Activated CD8-positive, alpha-beta memory T cell treated with anti-CD3 and anti-CD28 coated beads, Interleukin-2, amount 10 ng/mL, durations not matched to agents 7 days and 5 days (primary cell): Measurements from ENCODE around the gene TSPAN9. TPM values are rescaled to one million over a fixed set of nuclear protein-coding genes. Genes with fewer than 3 reads are reported as not detected.
A peak's percentile ranks its signal among the peaks of the same experiment; 100 is the strongest.

Experiments
- ATAC-seq: fragments of 150-1000 bp; cut with Tn5 transposase; one replicate; pipeline ENCODE4 v1.10.0; 2021; ENCODE audit warnings: moderate library complexity
- CTCF ChIA-PET: fragments of 350-600 bp; sonication (Branson Sonifier 250); formaldehyde crosslinking; loops from one replicate; lab custom pipeline; 2021; ENCODE audit warnings: antibody characterized with exemption; lab: Charles Lee
- DNase-seq: peaks from one replicate; pipeline ENCODE4 v3.0.0-alpha.2; 2020
- H3K27ac Mint-ChIP-seq: one replicate; pipeline ENCODE4 v1.8.0; 2021; ENCODE audit warnings: mild to moderate bottlenecking, mixed read lengths
- H3K27me3 Mint-ChIP-seq: one replicate; pipeline ENCODE4 v1.8.0; 2021; ENCODE audit warnings: mixed read lengths
- H3K36me3 Mint-ChIP-seq: one replicate; pipeline ENCODE4 v1.8.0; 2021; ENCODE audit warnings: mild to moderate bottlenecking, mixed read lengths
- H3K4me1 Mint-ChIP-seq: one replicate; pipeline ENCODE4 v1.8.0; 2021; ENCODE audit warnings: mixed read lengths
- H3K4me3 Mint-ChIP-seq: one replicate; pipeline ENCODE4 v1.8.0; 2021; ENCODE audit warnings: mild to moderate bottlenecking, moderate library complexity, mixed read lengths
- H3K9me3 Mint-ChIP-seq: one replicate; pipeline ENCODE4 v1.8.0; 2022; ENCODE audit warnings: low read depth, mixed read lengths
- total RNA-seq, 2 experiments: library from RNA; stranded (reverse); gene quantifications; one replicate each; pipeline ENCODE4 v1.2.3, GENCODE V29; 2021

TSPAN9 gene
- total RNA-seq, 2 experiments from 2014 or later = not detected

DNA sequence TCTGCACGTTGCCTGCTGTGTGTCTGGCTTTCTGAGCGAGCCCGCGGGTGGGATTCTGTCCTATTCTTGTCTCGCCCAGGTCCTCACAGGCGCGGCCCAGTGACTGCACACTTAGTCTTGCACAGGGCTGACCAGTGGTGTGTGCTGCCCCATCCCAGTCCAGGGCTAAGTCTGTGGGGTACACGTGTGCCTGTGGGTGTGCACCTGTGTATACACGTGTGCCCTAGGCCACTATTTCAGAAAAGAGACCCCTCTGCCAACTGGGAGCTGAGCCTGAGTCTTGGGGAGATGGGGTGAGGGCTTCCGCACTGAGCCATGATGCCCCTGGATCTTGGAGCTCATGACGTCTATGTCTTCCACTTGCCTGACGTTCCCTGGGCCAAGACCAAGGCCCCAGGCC, 228.3 kb downstream of the TSPAN9 start:
- no peak overlapping the region for H3K27ac Mint-ChIP-seq
- CTCF ChIA-PET = interaction anchor here (0.8 kb wide), 1 partner anchor 30 kb away, joined by 3 read pairs; no protein-coding TSS in a partner anchor
- H3K9me3 Mint-ChIP-seq = no peaks in the 10 kb centered on the region
- no peaks in the 10 kb centered on the region for H3K27me3 Mint-ChIP-seq
- no peak overlapping the region for H3K4me3 Mint-ChIP-seq
- no peaks in the 10 kb centered on the region for H3K36me3 Mint-ChIP-seq
- peaks cover 4% of the 10 kb centered on the region for H3K4me1 Mint-ChIP-seq
- DNase-seq (no peak), ATAC-seq (no peak)

DNA sequence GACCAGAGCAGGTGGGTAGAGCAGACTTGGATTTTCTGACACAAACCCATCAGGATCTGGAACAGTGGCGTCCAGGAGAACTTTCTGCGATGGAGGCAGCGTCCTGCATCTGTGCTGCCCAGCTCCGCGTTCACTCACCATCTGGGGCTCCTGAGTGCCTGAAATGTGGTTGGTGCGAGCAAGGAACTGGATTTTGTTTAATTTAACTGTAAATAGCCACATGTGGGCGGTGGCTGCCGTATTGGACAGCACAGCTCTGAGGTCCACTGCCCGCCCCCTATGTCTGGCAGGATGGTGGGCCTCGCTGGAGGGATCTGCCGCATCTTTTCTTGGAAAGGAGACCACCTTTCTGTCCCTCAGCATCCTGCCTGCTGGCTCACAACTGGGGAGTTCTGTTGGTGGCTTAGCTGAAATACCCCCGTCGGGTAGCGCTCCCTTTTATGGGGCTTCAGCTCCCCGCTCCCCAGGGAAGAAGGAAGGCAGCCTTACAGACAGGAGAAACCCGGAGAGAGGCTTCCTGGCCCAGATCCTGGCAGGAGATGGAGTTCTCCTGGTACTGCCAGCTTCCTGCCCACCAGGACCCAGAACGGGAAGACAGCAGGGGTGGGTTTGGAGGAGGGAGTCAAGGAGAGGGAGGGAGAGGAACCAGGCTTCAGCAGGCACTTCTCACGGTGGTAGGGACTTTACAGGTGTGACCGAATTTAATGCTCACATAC, 228.9 kb downstream of the TSPAN9 start:
- H3K27ac Mint-ChIP-seq = no peak overlapping the region
- no peaks in the 10 kb centered on the region for H3K36me3 Mint-ChIP-seq
- no peaks in the 10 kb centered on the region for H3K9me3 Mint-ChIP-seq
- H3K4me3 Mint-ChIP-seq = no peak overlapping the region
- CTCF ChIA-PET = interaction anchor here (0.8 kb wide), 1 partner anchor 31 kb away, joined by 3 read pairs; no protein-coding TSS in a partner anchor
- DNase-seq (no peak), ATAC-seq (no peak)
- H3K4me1 Mint-ChIP-seq = no peaks in the 10 kb centered on the region
- no peaks in the 10 kb centered on the region for H3K27me3 Mint-ChIP-seq

DNA sequence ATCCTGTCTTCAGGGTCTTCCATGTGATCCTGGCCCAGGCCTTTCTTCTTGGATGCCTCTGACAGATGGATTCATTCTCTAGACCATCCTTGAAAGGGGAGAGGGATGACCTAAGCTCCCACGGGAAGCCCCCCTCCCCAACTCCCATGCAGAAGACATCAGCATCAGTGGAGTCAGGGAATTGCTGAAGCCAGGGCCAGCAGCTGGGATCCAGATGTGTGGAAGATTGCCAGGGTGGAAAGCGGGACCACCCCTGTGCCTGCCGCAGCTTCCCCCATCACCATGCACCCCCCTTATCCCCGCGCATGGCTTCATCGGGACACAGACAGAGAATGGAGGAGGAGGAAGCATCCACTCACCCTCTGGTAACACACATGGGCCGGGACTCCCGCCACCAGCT, 230.2 kb downstream of the TSPAN9 start:
- Mint-ChIP-seq H3K4me3 (no peak overlapping the region), H3K36me3 (no peaks in the 10 kb centered on the region), H3K4me1 (no peaks in the 10 kb centered on the region), H3K27ac (no peak overlapping the region), H3K9me3 (no peaks in the 10 kb centered on the region), H3K27me3 (no peaks in the 10 kb centered on the region)
- no peak for ATAC-seq
- DNase-seq = no peak
- CTCF ChIA-PET = no interaction called here

GRCh38 chr12:3308063-3308462, 230.9 kb downstream of the TSPAN9 start:
- ATAC-seq (no peak), DNase-seq (no peak)
- Mint-ChIP-seq H3K4me1 (no peaks in the 10 kb centered on the region), H3K27ac (no peak overlapping the region), H3K4me3 (no peak overlapping the region), H3K9me3 (no peaks in the 10 kb centered on the region), H3K36me3 (no peaks in the 10 kb centered on the region), H3K27me3 (no peaks in the 10 kb centered on the region)
- CTCF ChIA-PET = interaction anchor here (7.9 kb wide), 1 partner anchor 7 kb away, joined by 74 read pairs; no protein-coding TSS in a partner anchor

GRCh38 chr12:3308609-3309008, 231.4 kb downstream of the TSPAN9 start:
- Mint-ChIP-seq H3K9me3 (no peaks in the 10 kb centered on the region), H3K27ac (no peak overlapping the region), H3K4me1 (no peaks in the 10 kb centered on the region), H3K4me3 (no peak overlapping the region), H3K36me3 (no peaks in the 10 kb centered on the region), H3K27me3 (no peaks in the 10 kb centered on the region)
- no peak for ATAC-seq
- CTCF ChIA-PET = interaction anchor here (7.9 kb wide), 1 partner anchor 8 kb away, joined by 74 read pairs; no protein-coding TSS in a partner anchor
- no peak for DNase-seq

DNA sequence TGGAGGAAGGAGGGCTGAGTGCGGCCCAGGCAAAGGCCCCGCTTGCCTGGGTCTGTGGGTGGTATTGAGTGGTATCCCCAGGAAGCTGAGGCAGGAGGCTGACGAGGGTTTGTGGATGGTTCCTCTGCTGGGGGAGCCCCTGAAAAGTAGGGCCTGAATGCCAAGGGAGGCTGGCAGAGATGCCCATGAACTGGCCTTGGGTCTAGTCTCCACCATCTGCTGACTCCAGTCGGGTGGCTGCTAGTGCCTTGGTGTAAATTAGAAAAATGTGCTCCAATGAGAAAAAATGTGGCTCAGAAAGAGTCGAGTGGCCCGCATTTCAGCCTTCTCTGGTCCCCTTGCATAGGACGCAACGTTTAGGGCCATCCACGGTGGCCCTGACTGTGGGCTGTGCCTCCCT, 232.6 kb downstream of the TSPAN9 start:
- Mint-ChIP-seq H3K36me3 (no peaks in the 10 kb centered on the region), H3K27me3 (peaks cover 3% of the 10 kb centered on the region), H3K27ac (no peak overlapping the region), H3K4me1 (no peaks in the 10 kb centered on the region), H3K9me3 (no peaks in the 10 kb centered on the region), H3K4me3 (no peak overlapping the region)
- DNase-seq (no peak), ATAC-seq (no peak)
- CTCF ChIA-PET = interaction anchor here (7.9 kb wide), 1 partner anchor 9 kb away, joined by 74 read pairs; no protein-coding TSS in a partner anchor

DNA sequence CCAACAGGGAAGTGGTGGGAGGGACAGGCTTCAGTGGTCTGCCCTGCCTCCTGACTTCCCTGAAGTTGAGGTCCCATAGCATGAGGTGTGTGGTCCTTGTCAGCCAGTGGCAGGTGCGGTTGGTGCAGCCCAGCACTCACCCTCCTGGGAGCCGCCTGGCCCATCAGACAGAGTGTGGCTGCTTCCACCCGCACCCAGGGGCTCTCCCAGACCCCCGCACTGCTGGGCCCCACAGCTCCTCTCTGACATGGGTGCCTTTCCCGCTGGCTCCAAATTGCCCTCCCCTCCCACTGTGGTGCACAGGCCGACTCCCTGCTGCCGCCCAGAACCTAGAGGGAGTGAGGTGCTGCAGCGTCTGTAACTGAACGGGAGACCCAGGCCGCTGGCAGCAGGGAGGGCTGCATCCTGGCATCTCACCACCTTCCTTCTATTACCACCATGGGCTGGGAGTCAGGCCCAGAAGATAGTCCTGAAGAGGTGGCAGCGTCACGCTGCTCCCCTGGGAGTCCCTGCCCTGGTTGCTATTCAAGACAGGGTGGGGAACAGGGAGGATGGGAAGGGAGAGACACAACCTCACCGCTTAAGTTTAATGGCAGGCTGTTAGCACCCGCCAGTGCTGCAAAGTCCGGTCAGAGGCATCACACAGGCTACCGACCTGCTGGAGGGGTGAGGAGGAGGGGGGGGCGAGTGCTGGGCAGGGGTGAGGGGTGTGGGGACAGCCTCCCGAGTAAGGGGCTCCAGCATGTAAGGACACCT, 233.3 kb downstream of the TSPAN9 start:
- peaks cover 7% of the 10 kb centered on the region for H3K27me3 Mint-ChIP-seq
- no peaks in the 10 kb centered on the region for H3K4me1 Mint-ChIP-seq
- no peak overlapping the region for H3K27ac Mint-ChIP-seq
- H3K4me3 Mint-ChIP-seq = no peak overlapping the region
- H3K36me3 Mint-ChIP-seq = no peaks in the 10 kb centered on the region
- no peak for DNase-seq
- H3K9me3 Mint-ChIP-seq = no peaks in the 10 kb centered on the region
- CTCF ChIA-PET = interaction anchor here (7.9 kb wide), 1 partner anchor 10 kb away, joined by 74 read pairs; no protein-coding TSS in a partner anchor
- ATAC-seq = no peak

- CTCF ChIA-PET = interaction anchor here (7.9 kb wide), 1 partner anchor 10 kb away, joined by 74 read pairs; no protein-coding TSS in a partner anchor
- Mint-ChIP-seq H3K27me3 (peaks cover 8% of the 10 kb centered on the region), H3K4me1 (no peaks in the 10 kb centered on the region), H3K36me3 (no peaks in the 10 kb centered on the region), H3K27ac (no peak overlapping the region), H3K9me3 (no peaks in the 10 kb centered on the region), H3K4me3 (no peak overlapping the region)
- DNase-seq = no peak
- no peak for ATAC-seq
Observed at GRCh38 chr12:3311027-3311402, 233.8 kb downstream of the TSPAN9 start.

DNA sequence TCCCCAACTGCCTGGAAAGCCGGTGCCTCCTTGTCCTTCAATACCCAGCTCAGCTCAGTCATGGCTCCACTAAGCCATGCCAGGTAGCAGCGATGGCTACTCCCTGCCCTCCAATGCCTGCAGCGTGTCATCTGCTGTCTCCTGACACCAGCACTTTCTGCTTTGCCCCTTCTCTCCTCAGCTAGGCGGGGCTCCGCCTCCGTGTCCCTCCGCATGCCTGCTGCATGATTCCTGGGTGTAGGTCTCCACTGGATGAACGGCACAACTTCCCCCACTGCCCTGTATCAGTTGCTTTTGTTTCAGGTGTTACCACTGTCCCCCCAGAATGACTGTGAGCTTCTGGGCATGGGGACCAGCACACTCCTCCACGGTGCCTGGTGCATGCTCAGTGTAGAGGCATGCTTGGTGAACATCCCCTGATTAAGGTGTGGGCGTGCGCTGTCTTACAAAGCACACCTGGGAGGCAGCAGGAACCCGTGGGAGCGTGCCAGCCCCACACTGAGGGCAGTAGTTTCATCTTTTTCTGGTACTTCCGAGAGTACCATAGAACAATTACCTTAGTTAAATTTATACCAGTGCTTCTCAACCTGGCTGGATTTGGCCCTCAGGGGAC, 234.4 kb downstream of the TSPAN9 start:
- Mint-ChIP-seq H3K27me3 (peaks cover 8% of the 10 kb centered on the region), H3K36me3 (no peaks in the 10 kb centered on the region), H3K4me3 (no peak overlapping the region), H3K27ac (no peak overlapping the region), H3K4me1 (no peaks in the 10 kb centered on the region), H3K9me3 (no peaks in the 10 kb centered on the region)
- no peak for DNase-seq
- no peak for ATAC-seq
- CTCF ChIA-PET = interaction anchor here (7.9 kb wide), 1 partner anchor 11 kb away, joined by 74 read pairs; no protein-coding TSS in a partner anchor

DNA sequence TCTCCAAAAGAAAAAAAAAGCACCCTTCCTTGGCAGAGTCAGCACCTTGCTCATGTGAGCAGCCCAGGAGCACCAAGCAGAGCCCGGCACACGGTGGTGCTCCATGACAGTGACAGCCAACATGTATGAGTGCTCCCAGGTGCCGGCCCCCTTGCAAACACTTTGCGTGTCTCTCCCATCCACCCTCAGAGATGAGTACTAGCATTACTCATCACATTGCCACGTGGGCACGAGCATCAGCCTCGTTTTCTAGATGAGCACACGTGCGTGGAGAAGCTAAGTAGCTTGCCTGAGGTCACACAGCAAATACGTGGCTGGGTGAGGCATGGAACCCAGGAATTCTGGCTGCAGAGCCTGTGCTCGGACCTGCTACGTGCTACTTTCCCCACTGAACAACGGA, 235.9 kb downstream of the TSPAN9 start:
- H3K9me3 Mint-ChIP-seq = no peaks in the 10 kb centered on the region
- DNase-seq = no peak
- CTCF ChIA-PET = interaction anchor here (1.1 to 7.9 kb wide), 5 partner anchors 12 to 494 kb away, joined by 3 to 74 read pairs (median 5); no protein-coding TSS in a partner anchor
- ATAC-seq = no peak
- H3K4me3 Mint-ChIP-seq = no peak overlapping the region
- H3K36me3 Mint-ChIP-seq = no peaks in the 10 kb centered on the region
- no peak overlapping the region for H3K27ac Mint-ChIP-seq
- H3K27me3 Mint-ChIP-seq = peaks cover 8% of the 10 kb centered on the region
- no peaks in the 10 kb centered on the region for H3K4me1 Mint-ChIP-seq

GRCh38 chr12:3313675-3314663, 236.8 kb downstream of the TSPAN9 start:
- H3K9me3 Mint-ChIP-seq = no peaks in the 10 kb centered on the region
- peak; percentile 76 for ATAC-seq
- H3K27me3 Mint-ChIP-seq = peaks cover 8% of the 10 kb centered on the region
- CTCF ChIA-PET = interaction anchor here (0.9 to 7.9 kb wide), 8 partner anchors 13 to 493 kb away, joined by 3 to 74 read pairs (median 4); no protein-coding TSS in a partner anchor
- H3K4me3 Mint-ChIP-seq = no peak overlapping the region
- no peaks in the 10 kb centered on the region for H3K36me3 Mint-ChIP-seq
- peak; percentile 45 for DNase-seq
- H3K27ac Mint-ChIP-seq = no peak overlapping the region
- no peaks in the 10 kb centered on the region for H3K4me1 Mint-ChIP-seq

DNA sequence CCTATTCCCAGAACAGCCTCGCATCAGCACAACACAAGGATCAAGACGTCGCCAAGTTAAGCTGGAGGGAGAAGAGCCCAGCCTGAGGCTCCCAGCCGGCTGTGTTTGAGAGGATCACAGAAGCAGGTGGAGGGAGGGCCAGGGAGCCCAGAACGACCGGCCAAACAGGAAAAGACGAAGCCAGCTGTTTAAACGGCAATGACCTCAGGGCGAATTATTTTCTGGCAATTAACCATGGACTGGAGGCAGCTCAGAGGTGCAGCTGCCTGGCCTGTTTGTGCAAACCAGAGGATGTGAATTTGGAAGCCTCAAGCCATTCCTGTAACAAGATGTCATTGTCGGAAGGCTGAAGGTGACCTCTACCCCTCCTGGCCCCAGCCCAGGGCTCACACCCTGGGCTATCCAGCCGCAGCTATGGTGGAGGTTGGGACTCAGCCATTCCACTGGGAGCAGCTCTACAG, 238.1 kb downstream of the TSPAN9 start:
- no peak overlapping the region for H3K27ac Mint-ChIP-seq
- H3K36me3 Mint-ChIP-seq = no peaks in the 10 kb centered on the region
- no peak overlapping the region for H3K4me3 Mint-ChIP-seq
- no peak for DNase-seq
- no peaks in the 10 kb centered on the region for H3K9me3 Mint-ChIP-seq
- CTCF ChIA-PET = interaction anchor here (0.9 to 7.9 kb wide), 5 partner anchors 14 to 489 kb away, joined by 3 to 74 read pairs (median 9); no protein-coding TSS in a partner anchor
- peaks cover 8% of the 10 kb centered on the region for H3K27me3 Mint-ChIP-seq
- no peak for ATAC-seq
- no peaks in the 10 kb centered on the region for H3K4me1 Mint-ChIP-seq
